ENCODE data around the gene TMEM59L. TPM values are rescaled to one million over a fixed set of nuclear protein-coding genes. Genes with fewer than 3 reads are reported as not detected.

The TMEM59L gene
- polyA plus RNA-seq, 1 donor, result 12.5 TPM

- no peak overlapping the region for H3K4me3 ChIP-seq (ENCODE audit: low read length)
- WGBS (ENCODE audit: insufficient coverage, low lambda C conversion rate), result no CpG with 5 or more reads among the region's 37 CpGs
- peaks cover 9% of the 10 kb centered on the region for H3K4me1 ChIP-seq (ENCODE audit: control insufficient read depth, insufficient read depth, low read length)
- DNase-seq, result no peak
- no peak overlapping the region for H3K27ac ChIP-seq (ENCODE audit: low read length)
- H3K36me3 ChIP-seq (ENCODE audit: control insufficient read depth, insufficient read depth, low read length), result no peaks in the 10 kb centered on the region
- no peaks in the 10 kb centered on the region for H3K27me3 ChIP-seq (ENCODE audit: control insufficient read depth, insufficient read depth, low read length)
- H3K9me3 ChIP-seq (ENCODE audit: control insufficient read depth, low read depth, low read length), result no peaks in the 10 kb centered on the region
Measured at GRCh38 chr19:18660051-18660910, 47.6 kb downstream of the TMEM59L start.

- H3K9me3 ChIP-seq (ENCODE audit: control insufficient read depth, low read depth, low read length), result no peaks in the 10 kb centered on the region
- no peak overlapping the region for H3K4me3 ChIP-seq (ENCODE audit: low read length)
- peaks cover 9% of the 10 kb centered on the region for H3K4me1 ChIP-seq (ENCODE audit: control insufficient read depth, insufficient read depth, low read length)
- no CpG with 5 or more reads among the region's 10 CpGs for WGBS (ENCODE audit: insufficient coverage, low lambda C conversion rate)
- no peaks in the 10 kb centered on the region for H3K27me3 ChIP-seq (ENCODE audit: control insufficient read depth, insufficient read depth, low read length)
- H3K27ac ChIP-seq (ENCODE audit: low read length), result no peak overlapping the region
- DNase-seq, result no peak
- no peaks in the 10 kb centered on the region for H3K36me3 ChIP-seq (ENCODE audit: control insufficient read depth, insufficient read depth, low read length)
Measured at GRCh38 chr19:18660939-18661670, 48.4 kb downstream of the TMEM59L start.

GRCh38 chr19:18662972-18663732 is 50.5 kb downstream of the TMEM59L start:
- Histone ChIP-seq H3K27me3 (ENCODE audit: control insufficient read depth, insufficient read depth, low read length) (no peaks in the 10 kb centered on the region), H3K36me3 (ENCODE audit: control insufficient read depth, insufficient read depth, low read length) (peaks cover 8% of the 10 kb centered on the region), H3K27ac (ENCODE audit: low read length) (no peak overlapping the region), H3K4me1 (ENCODE audit: control insufficient read depth, insufficient read depth, low read length) (peaks cover 4% of the 10 kb centered on the region), H3K9me3 (ENCODE audit: control insufficient read depth, low read depth, low read length) (peaks cover 7% of the 10 kb centered on the region), H3K4me3 (ENCODE audit: low read length) (no peak overlapping the region)
- WGBS (ENCODE audit: insufficient coverage, low lambda C conversion rate), result no CpG with 5 or more reads among the region's 15 CpGs
- no peak for DNase-seq

GRCh38 chr19:18663940-18664530 is 51.4 kb downstream of the TMEM59L start:
- Histone ChIP-seq H3K27ac (ENCODE audit: low read length) (no peak overlapping the region), H3K27me3 (ENCODE audit: control insufficient read depth, insufficient read depth, low read length) (no peaks in the 10 kb centered on the region), H3K9me3 (ENCODE audit: control insufficient read depth, low read depth, low read length) (peaks cover 16% of the 10 kb centered on the region), H3K36me3 (ENCODE audit: control insufficient read depth, insufficient read depth, low read length) (peaks cover 16% of the 10 kb centered on the region), H3K4me3 (ENCODE audit: low read length) (no peak overlapping the region), H3K4me1 (ENCODE audit: control insufficient read depth, insufficient read depth, low read length) (peaks cover 4% of the 10 kb centered on the region)
- DNase-seq, result no peak
- no CpG with 5 or more reads among the region's 14 CpGs for WGBS (ENCODE audit: insufficient coverage, low lambda C conversion rate)

GRCh38 chr19:18665771-18666202 is 53.1 kb downstream of the TMEM59L start:
- H3K4me1 ChIP-seq (ENCODE audit: control insufficient read depth, insufficient read depth, low read length), result peaks cover 4% of the 10 kb centered on the region
- peaks cover 16% of the 10 kb centered on the region for H3K9me3 ChIP-seq (ENCODE audit: control insufficient read depth, low read depth, low read length)
- H3K27me3 ChIP-seq (ENCODE audit: control insufficient read depth, insufficient read depth, low read length), result no peaks in the 10 kb centered on the region
- H3K36me3 ChIP-seq (ENCODE audit: control insufficient read depth, insufficient read depth, low read length), result peaks cover 22% of the 10 kb centered on the region
- DNase-seq, result no peak
- H3K27ac ChIP-seq (ENCODE audit: low read length), result no peak overlapping the region
- WGBS (ENCODE audit: insufficient coverage, low lambda C conversion rate), result no CpG with 5 or more reads among the region's 22 CpGs
- H3K4me3 ChIP-seq (ENCODE audit: low read length), result no peak overlapping the region

- Histone ChIP-seq H3K36me3 (ENCODE audit: control insufficient read depth, insufficient read depth, low read length) (peaks cover 22% of the 10 kb centered on the region), H3K4me1 (ENCODE audit: control insufficient read depth, insufficient read depth, low read length) (peaks cover 4% of the 10 kb centered on the region), H3K27ac (ENCODE audit: low read length) (no peak overlapping the region), H3K4me3 (ENCODE audit: low read length) (no peak overlapping the region), H3K27me3 (ENCODE audit: control insufficient read depth, insufficient read depth, low read length) (no peaks in the 10 kb centered on the region), H3K9me3 (ENCODE audit: control insufficient read depth, low read depth, low read length) (peaks cover 16% of the 10 kb centered on the region)
- DNase-seq, result no peak
- no CpG with 5 or more reads among the region's 12 CpGs for WGBS (ENCODE audit: insufficient coverage, low lambda C conversion rate)
Measured at GRCh38 chr19:18666317-18666716, 53.6 kb downstream of the TMEM59L start.

GRCh38 chr19:18666784-18667183 is 54.1 kb downstream of the TMEM59L start:
- H3K9me3 ChIP-seq (ENCODE audit: control insufficient read depth, low read depth, low read length), result peaks cover 16% of the 10 kb centered on the region
- peaks cover 22% of the 10 kb centered on the region for H3K36me3 ChIP-seq (ENCODE audit: control insufficient read depth, insufficient read depth, low read length)
- WGBS (ENCODE audit: insufficient coverage, low lambda C conversion rate), result no CpG with 5 or more reads among the region's 5 CpGs
- H3K27me3 ChIP-seq (ENCODE audit: control insufficient read depth, insufficient read depth, low read length), result no peaks in the 10 kb centered on the region
- no peak overlapping the region for H3K4me3 ChIP-seq (ENCODE audit: low read length)
- DNase-seq, result no peak
- H3K27ac ChIP-seq (ENCODE audit: low read length), result no peak overlapping the region
- H3K4me1 ChIP-seq (ENCODE audit: control insufficient read depth, insufficient read depth, low read length), result peaks cover 4% of the 10 kb centered on the region

GRCh38 chr19:18667531-18668251 is 55.0 kb downstream of the TMEM59L start:
- H3K4me3 ChIP-seq (ENCODE audit: low read length), result no peak overlapping the region
- H3K4me1 ChIP-seq (ENCODE audit: control insufficient read depth, insufficient read depth, low read length), result peaks cover 4% of the 10 kb centered on the region
- peaks cover 22% of the 10 kb centered on the region for H3K36me3 ChIP-seq (ENCODE audit: control insufficient read depth, insufficient read depth, low read length)
- no peaks in the 10 kb centered on the region for H3K27me3 ChIP-seq (ENCODE audit: control insufficient read depth, insufficient read depth, low read length)
- no CpG with 5 or more reads among the region's 55 CpGs for WGBS (ENCODE audit: insufficient coverage, low lambda C conversion rate)
- DNase-seq, result no peak
- H3K27ac ChIP-seq (ENCODE audit: low read length), result no peak overlapping the region
- H3K9me3 ChIP-seq (ENCODE audit: control insufficient read depth, low read depth, low read length), result peaks cover 16% of the 10 kb centered on the region

GRCh38 chr19:18668252-18668631 is 55.6 kb downstream of the TMEM59L start:
- H3K9me3 ChIP-seq (ENCODE audit: control insufficient read depth, low read depth, low read length), result peaks cover 16% of the 10 kb centered on the region
- H3K4me3 ChIP-seq (ENCODE audit: low read length), result no peak overlapping the region
- H3K27ac ChIP-seq (ENCODE audit: low read length), result no peak overlapping the region
- peaks cover 22% of the 10 kb centered on the region for H3K36me3 ChIP-seq (ENCODE audit: control insufficient read depth, insufficient read depth, low read length)
- peaks cover 2% of the 10 kb centered on the region for H3K4me1 ChIP-seq (ENCODE audit: control insufficient read depth, insufficient read depth, low read length)
- no peak for DNase-seq
- WGBS (ENCODE audit: insufficient coverage, low lambda C conversion rate), result no CpG with 5 or more reads among the region's 38 CpGs
- no peaks in the 10 kb centered on the region for H3K27me3 ChIP-seq (ENCODE audit: control insufficient read depth, insufficient read depth, low read length)
